GM21619 (cell line): ENCODE measurements around the gene PLEKHA5.

Source experiments
- ATAC-seq: cut with Tn5 transposase; IDR thresholded peaks from one replicate; pipeline ENCODE4 v1.9.1; 2021; ENCODE audit not compliant: unreplicated experiment

Gene PLEKHA5

GRCh38 chr12:19127270-19127669 lies 2.3 kb upstream of the PLEKHA5 start:
- no peak for ATAC-seq

DNA sequence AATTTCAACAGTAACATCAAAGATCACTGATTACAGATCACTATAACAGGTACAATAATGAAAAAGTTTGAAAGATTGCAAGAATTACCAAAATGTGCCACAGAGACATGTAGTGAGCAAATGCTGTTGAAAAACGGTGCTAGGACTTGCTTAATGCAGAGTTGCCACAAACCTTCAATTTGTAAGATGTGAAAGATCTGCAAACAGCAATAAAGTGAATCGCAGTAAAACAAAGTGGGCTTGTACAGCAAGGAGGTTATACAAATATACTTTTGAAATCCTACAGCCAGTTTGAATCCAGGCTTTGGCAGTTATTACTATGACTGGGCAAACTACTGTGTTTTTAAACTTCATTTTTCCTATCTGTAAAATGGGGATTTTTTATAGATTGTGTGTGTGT lies 1.0 kb upstream of the PLEKHA5 start:
- ATAC-seq, result no peak

- ATAC-seq, result no peak
Measured at GRCh38 chr12:19129122-19129485, 429 bp upstream of the PLEKHA5 start.

DNA sequence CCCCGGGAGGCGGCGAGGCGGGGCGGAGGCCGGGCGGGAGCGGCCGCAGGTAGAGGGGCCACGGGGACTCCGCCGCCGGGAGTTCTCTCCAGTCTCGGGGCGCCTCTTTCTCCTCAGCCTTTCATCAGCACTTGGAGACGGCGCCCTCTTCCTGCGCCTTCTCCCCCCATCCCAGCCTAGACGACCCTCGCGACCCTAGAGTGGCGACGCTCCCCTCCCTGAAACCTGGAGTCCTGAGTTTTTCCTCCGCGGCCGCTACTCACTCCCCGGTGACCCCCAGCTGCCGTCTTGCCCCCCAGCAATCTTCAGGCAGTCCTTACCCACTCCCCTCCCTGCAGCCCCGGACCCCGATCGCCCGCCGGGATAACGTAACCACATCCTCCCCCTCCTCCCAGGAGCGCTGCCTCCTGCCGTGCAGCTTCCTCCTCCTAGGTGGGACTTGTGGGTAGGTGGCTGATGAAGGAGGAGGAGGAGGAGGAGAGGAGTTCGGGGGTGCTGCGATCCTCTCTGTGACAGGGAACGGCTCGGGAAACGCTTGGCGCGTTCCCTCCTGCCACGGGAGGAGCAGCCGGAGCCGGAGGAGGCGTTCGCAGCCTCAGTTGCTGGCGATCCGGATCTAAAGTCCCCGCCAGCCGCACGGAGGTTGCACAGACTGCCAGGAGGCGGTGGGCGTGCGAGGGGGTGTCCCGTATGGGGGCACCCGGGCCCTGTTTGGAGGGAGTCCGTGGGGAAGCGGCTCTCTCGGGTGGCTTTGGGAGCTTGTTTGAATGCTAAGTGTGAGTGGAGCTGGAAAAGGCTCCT lies 891 bp downstream of the PLEKHA5 start:
- no peak for ATAC-seq

DNA sequence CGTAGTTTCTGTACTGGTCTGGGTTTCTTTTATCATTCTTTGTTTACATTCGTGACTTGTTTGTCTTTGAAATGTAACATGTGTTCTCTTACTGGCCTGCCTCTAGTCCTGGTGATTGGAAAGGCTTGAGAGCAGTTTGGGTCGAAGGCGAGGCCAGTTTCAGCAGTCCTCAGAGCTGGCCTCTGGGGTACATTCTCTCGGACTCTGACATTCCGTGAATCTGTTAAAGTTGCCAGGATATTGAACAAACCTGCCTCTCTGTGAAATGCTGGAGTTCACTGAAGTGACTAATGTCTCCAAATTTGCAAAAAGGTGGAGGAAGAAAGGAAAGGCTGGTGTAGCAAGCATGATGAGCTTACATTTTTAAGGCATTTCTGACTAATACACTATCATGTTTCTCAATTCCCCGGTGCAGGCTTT lies 1.5 kb downstream of the PLEKHA5 start:
- no peak for ATAC-seq

GRCh38 chr12:19138551-19138950 lies 9.0 kb downstream of the PLEKHA5 start:
- no peak for ATAC-seq

- no peak for ATAC-seq
Measured at GRCh38 chr12:19138956-19139355, 9.4 kb downstream of the PLEKHA5 start.

DNA sequence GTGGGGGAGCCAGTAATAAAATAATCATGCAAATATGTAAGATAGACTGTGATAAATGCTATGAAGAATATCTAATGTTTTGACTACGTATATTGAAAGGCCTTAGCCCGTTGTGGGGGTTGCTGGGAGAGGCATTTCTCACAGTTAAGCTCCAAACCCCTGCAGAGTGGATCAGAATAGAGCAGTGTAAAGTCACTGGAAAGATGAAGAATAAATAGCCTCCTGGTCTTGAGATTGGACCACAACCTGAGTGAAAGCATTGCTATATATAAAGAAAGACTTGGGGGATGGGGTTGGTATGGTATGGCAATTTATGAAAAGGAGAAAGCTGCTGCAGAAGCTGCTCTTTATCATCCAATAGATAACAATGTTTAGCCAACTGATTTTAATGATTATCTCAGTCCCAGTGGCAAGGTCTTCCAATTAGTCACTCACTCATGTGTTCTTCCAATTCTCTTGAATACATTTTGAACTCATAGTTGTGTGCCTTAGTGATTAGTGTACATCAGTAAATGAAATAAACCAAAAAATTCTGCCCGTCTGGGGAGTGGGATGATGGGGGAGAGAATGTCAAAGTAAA lies 10.2 kb downstream of the PLEKHA5 start:
- no peak for ATAC-seq

DNA sequence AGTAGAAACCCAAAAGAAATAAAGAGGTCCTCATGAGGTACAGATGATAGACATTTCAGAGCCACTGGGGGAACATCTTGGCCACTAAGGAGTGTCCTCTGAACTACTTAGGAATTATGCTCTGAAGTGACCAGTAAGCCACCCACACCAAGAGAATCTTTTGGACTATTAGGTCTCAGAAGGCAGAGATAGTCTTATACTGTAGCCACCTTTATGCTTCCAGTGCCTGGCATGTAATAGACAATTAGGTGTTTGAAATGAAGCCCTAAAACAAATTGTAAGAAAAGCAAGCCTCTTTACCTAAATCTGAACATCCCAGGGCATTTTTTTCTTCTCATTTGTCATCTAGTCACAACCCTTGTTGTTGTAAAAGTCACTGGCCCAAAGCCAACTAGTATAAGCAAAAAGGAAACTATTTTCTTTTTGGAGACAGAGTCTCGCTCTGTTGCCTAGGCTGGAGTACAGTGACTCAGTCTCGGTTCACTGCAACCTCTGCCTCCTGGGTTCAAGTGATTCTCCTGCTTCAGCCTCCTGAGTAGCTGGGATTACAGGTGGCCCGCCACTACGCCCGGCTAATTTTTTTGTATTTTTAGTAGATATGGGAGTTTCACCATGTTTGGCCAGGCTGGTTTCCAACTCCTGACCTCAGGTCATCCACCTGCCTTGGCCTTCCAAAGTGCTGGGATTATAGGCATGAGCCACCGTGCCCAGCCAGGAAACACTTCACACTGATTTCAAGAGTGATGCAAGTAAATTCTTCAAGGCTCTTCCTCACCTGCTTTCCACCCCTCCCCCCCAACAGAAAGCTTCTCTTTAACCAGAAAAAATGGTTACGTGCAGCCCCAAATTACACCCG lies 11.1 kb downstream of the PLEKHA5 start:
- no peak for ATAC-seq

GRCh38 chr12:19142499-19142898 lies 13.0 kb downstream of the PLEKHA5 start:
- ATAC-seq, result no peak

DNA sequence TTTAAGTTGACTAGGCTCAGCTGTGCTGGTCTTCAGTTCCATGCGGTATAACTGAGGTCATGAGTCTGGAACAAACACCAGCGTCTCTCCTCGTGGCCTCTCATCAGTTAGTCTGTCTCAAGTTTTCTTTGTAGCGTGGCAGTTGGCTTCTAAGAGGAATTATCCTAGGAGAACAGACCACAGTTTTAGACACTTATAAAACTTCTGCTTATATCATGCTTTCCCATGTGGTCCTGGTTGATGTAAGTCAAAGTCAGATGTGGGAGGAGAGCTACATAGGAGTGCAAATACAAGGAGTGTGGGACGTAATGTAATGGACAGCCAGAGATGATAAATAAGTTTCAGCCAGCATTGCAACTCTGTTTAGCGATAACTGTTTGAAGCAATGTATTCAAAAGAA lies 14.8 kb downstream of the PLEKHA5 start:
- no peak for ATAC-seq

- no peak for ATAC-seq
Measured at GRCh38 chr12:19144985-19145384, 15.5 kb downstream of the PLEKHA5 start.

DNA sequence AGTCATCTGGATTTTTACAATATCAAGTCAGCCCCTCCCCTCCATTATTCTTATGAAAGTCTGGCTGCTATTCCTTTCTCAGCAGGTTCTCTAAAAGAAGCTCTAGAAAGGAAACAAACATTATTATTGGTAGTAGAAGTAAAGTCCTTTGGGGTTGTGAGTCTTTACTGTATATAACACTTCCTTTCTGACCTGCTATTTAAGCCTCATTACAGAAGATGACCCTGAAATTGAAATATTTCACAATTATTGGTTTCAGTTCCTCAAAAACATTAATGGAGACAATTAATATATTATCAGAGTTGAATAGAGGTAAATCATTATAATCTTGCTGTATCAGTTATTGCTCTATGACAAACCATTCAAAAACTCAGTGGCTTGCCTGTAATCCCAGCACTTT lies 19.3 kb downstream of the PLEKHA5 start:
- ATAC-seq, result no peak

GRCh38 chr12:19150273-19150900 lies 20.9 kb downstream of the PLEKHA5 start:
- no peak for ATAC-seq

DNA sequence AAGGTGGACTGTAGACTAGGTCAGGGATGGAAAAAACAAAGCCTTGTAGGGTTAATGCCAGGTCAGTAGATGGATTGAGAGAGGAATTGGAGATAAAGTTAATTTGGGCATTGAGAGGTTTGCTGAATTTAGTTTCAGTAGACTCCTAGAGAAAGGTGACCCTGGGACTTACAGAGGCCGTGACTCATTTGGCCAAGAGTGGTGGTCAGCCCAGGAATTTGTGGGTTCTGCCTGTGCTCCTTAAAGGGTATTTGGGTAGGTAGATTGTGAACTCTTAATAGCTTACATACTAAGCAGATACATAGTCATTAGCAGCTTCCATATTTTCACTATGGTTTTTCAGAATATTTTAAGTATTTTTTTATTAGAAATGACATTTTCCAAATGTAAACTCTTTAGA lies 21.8 kb downstream of the PLEKHA5 start:
- ATAC-seq, result no peak

DNA sequence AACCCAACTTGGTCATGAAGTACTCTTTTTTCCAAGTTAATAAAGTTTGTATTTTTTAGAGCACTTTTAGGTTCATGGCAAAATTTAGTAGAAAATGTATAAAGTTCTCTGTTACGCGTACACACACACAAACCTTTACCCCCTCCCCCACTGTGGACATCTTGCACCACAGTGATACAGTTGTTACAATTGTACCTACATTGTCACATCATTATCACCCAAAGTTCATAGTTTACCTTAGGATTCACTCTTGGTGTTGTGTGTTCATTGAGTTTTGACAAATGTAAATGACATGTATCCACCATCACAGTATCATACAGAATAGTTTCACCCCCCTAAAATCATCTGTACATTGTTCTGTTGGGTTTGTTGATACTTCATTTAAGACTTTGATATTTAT lies 23.9 kb downstream of the PLEKHA5 start:
- ATAC-seq, result no peak

DNA sequence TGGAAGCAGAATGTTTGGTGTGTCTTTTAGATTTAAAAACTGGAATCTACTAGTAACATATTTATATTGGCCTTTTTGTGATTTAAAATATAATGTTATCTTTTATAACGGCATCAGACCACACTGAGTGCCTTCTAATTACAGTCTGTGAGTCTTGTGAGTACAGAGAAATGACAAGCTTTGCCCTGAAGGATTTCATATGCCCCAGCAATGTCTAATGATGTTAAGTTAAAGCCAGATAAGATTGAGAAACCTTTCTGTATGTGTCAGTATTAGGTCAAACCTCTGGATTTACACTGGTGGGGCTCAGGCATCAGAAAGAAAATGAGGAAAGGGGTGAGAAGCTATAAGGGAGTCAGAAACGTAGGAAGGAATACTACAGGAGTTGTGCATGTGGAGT lies 25.2 kb downstream of the PLEKHA5 start:
- no peak for ATAC-seq

DNA sequence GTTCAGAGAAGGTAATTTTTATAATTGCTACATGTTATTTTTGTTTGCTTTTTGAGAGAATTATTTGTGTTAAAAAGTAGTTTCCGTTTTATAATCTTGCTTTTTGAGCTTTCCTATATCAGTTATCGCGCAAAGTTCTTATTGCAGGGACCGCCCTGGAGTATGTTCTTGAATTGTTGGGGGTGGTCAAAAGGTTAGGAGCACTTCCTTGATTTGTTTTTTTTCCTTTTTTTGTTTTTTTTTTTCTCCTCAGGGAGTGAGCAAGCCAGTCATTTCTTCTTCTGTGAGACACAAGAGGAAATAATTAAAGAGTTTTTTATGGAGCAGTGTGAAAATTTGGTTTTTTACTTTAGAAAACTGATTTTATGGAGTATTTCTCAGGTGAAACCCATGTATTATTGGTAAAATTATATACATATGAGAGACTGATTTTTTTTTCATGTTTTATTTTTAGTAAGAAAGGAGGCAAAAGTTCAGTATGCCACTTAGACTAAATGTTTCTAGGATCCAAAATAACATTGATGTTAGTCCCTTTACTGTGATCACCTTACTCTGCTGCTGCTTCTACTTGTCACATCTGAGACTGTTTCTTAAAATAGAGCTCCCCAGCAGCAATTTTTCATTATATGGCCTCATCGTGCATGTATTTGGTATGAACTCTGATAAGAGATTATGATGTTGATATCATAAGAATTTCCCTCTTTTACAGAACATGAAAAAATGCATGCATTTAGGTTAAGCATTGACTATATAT lies 26.6 kb downstream of the PLEKHA5 start:
- no peak for ATAC-seq

DNA sequence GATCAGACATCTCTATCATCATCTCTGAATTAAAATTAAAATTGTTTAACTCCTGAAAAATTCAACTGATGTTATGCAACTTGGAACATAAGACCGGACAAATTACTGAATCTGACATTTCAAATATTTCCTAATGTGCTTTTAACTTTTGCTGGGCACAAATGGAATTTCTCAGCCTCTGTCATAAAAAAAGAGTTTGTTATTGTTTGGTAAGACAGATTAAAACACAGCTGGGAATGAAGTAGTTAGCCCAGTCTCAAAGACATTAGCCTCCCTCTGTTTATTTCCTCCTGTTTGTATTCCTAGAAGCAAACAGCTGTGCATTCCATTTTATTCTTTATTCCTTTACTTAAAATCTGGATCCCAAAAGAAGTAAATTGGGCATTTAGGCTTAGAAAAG lies 29.4 kb downstream of the PLEKHA5 start:
- ATAC-seq, result no peak

- ATAC-seq, result no peak
Measured at GRCh38 chr12:19161216-19161615, 31.7 kb downstream of the PLEKHA5 start.

DNA sequence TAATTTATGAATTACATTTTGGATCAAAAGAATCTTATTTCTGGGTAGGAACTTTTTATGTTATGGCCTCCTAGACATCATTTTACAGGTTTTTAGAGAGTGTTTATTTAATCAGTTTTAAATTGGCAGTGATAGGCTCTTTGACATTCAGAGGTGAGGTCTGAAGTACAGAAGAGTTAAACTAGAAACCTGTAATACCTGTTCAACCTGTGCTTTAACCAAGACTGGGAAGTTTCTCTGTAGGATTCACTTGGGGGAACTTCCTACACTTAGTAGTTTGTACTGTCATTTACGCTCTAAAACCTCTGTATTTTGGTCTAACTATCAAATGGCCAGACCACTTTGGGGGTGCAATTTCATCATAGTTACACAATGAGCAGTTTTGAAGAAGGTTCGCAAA lies 35.9 kb downstream of the PLEKHA5 start:
- ATAC-seq, result no peak
